ENCODE results near the gene CRMP1.

CRMP1 gene

GRCh38 chr4:5890063-5890727, 2.7 kb downstream of the CRMP1 start:
- no peak overlapping the region for H3K27ac ChIP-seq (ENCODE audit: low read depth, low read length)
- H3K27me3 ChIP-seq (ENCODE audit: control insufficient read depth in 1 of 2, insufficient read depth in 2 of 2, low read length in 2 of 2), result peaks cover 49 to 55% of the 10 kb centered on the region in 2 donors
- no peaks in the 10 kb centered on the region for H3K9me3 ChIP-seq (ENCODE audit: control insufficient read depth in 1 of 2, low read length in 2 of 2)
- H3K36me3 ChIP-seq (ENCODE audit: control insufficient read depth in 1 of 2, insufficient read depth in 2 of 2, low read length in 2 of 2), result no peaks in the 10 kb centered on the region
- no peaks in the 10 kb centered on the region for H3K4me1 ChIP-seq (ENCODE audit: control insufficient read depth in 1 of 2, insufficient read depth in 2 of 2, low read length in 2 of 2)
- H3K9ac ChIP-seq (ENCODE audit: low read depth in 1 of 2, low read length in 2 of 2), result no peak overlapping the region
- H3K4me3 ChIP-seq (ENCODE audit: low read depth in 1 of 2, low read length in 2 of 2), result no peak overlapping the region

GRCh38 chr4:5889002-5889696, 3.7 kb downstream of the CRMP1 start:
- no peak overlapping the region for H3K27ac ChIP-seq (ENCODE audit: low read depth, low read length)
- H3K4me3 ChIP-seq (ENCODE audit: low read depth in 1 of 2, low read length in 2 of 2), result no peak overlapping the region
- no peak overlapping the region for H3K9ac ChIP-seq (ENCODE audit: low read depth in 1 of 2, low read length in 2 of 2)
- peaks cover 47 to 53% of the 10 kb centered on the region in 2 donors for H3K27me3 ChIP-seq (ENCODE audit: control insufficient read depth in 1 of 2, insufficient read depth in 2 of 2, low read length in 2 of 2)
- H3K4me1 ChIP-seq (ENCODE audit: control insufficient read depth in 1 of 2, insufficient read depth in 2 of 2, low read length in 2 of 2), result no peaks in the 10 kb centered on the region
- H3K36me3 ChIP-seq (ENCODE audit: control insufficient read depth in 1 of 2, insufficient read depth in 2 of 2, low read length in 2 of 2), result no peaks in the 10 kb centered on the region
- H3K9me3 ChIP-seq (ENCODE audit: control insufficient read depth in 1 of 2, low read length in 2 of 2), result no peaks in the 10 kb centered on the region

- H3K27ac ChIP-seq (ENCODE audit: low read depth, low read length), result no peak overlapping the region
- no peaks in the 10 kb centered on the region for H3K36me3 ChIP-seq (ENCODE audit: control insufficient read depth in 1 of 2, insufficient read depth in 2 of 2, low read length in 2 of 2)
- H3K4me3 ChIP-seq (ENCODE audit: low read depth in 1 of 2, low read length in 2 of 2), result no peak overlapping the region
- no peaks in the 10 kb centered on the region for H3K9me3 ChIP-seq (ENCODE audit: control insufficient read depth in 1 of 2, low read length in 2 of 2)
- no peak overlapping the region for H3K9ac ChIP-seq (ENCODE audit: low read depth in 1 of 2, low read length in 2 of 2)
- no peaks in the 10 kb centered on the region for H3K4me1 ChIP-seq (ENCODE audit: control insufficient read depth in 1 of 2, insufficient read depth in 2 of 2, low read length in 2 of 2)
- peaks cover 41 to 45% of the 10 kb centered on the region in 2 donors for H3K27me3 ChIP-seq (ENCODE audit: control insufficient read depth in 1 of 2, insufficient read depth in 2 of 2, low read length in 2 of 2)
Observed at GRCh38 chr4:5888222-5889001, 4.5 kb downstream of the CRMP1 start.

- H3K9ac ChIP-seq (ENCODE audit: low read depth in 1 of 2, low read length in 2 of 2), result no peak overlapping the region
Observed at GRCh38 chr4:5887361-5888221, 5.3 kb downstream of the CRMP1 start.

GRCh38 chr4:5887011-5887360, 5.9 kb downstream of the CRMP1 start:
- no peak overlapping the region for H3K9ac ChIP-seq (ENCODE audit: low read depth in 1 of 2, low read length in 2 of 2)
- H3K27ac ChIP-seq (ENCODE audit: low read depth, low read length), result no peak overlapping the region
- H3K36me3 ChIP-seq (ENCODE audit: control insufficient read depth in 1 of 2, insufficient read depth in 2 of 2, low read length in 2 of 2), result no peaks in the 10 kb centered on the region
- no peaks in the 10 kb centered on the region for H3K4me1 ChIP-seq (ENCODE audit: control insufficient read depth in 1 of 2, insufficient read depth in 2 of 2, low read length in 2 of 2)
- H3K27me3 ChIP-seq (ENCODE audit: control insufficient read depth in 1 of 2, insufficient read depth in 2 of 2, low read length in 2 of 2), result peaks cover 36 to 39% of the 10 kb centered on the region in 2 donors
- peak overlapping the region in 1 of 2 donors; percentile 8 for H3K4me3 ChIP-seq (ENCODE audit: low read depth in 1 of 2, low read length in 2 of 2)
- no peaks in the 10 kb centered on the region for H3K9me3 ChIP-seq (ENCODE audit: control insufficient read depth in 1 of 2, low read length in 2 of 2)

More at GRCh38 chr4:5887361-5888221, 5.3 kb downstream of the CRMP1 start:
- H3K4me3 ChIP-seq (ENCODE audit: low read depth in 1 of 2, low read length in 2 of 2), result peak overlapping the region; percentile 8 to 21
- peaks cover 38 to 42% of the 10 kb centered on the region in 2 donors for H3K27me3 ChIP-seq (ENCODE audit: control insufficient read depth in 1 of 2, insufficient read depth in 2 of 2, low read length in 2 of 2)
- H3K36me3 ChIP-seq (ENCODE audit: control insufficient read depth in 1 of 2, insufficient read depth in 2 of 2, low read length in 2 of 2), result no peaks in the 10 kb centered on the region
- H3K27ac ChIP-seq (ENCODE audit: low read depth, low read length), result no peak overlapping the region
- H3K4me1 ChIP-seq (ENCODE audit: control insufficient read depth in 1 of 2, insufficient read depth in 2 of 2, low read length in 2 of 2), result no peaks in the 10 kb centered on the region
- H3K9me3 ChIP-seq (ENCODE audit: control insufficient read depth in 1 of 2, low read length in 2 of 2), result no peaks in the 10 kb centered on the region

GRCh38 chr4:5885733-5886132, 7.2 kb downstream of the CRMP1 start:
- no peaks in the 10 kb centered on the region for H3K36me3 ChIP-seq (ENCODE audit: control insufficient read depth in 1 of 2, insufficient read depth in 2 of 2, low read length in 2 of 2)
- no peak overlapping the region for H3K9ac ChIP-seq (ENCODE audit: low read depth in 1 of 2, low read length in 2 of 2)
- peaks cover 28% of the 10 kb centered on the region in 2 donors for H3K27me3 ChIP-seq (ENCODE audit: control insufficient read depth in 1 of 2, insufficient read depth in 2 of 2, low read length in 2 of 2)
- no peak overlapping the region for H3K27ac ChIP-seq (ENCODE audit: low read depth, low read length)
- H3K4me1 ChIP-seq (ENCODE audit: control insufficient read depth in 1 of 2, insufficient read depth in 2 of 2, low read length in 2 of 2), result no peaks in the 10 kb centered on the region
- H3K4me3 ChIP-seq (ENCODE audit: low read depth in 1 of 2, low read length in 2 of 2), result no peak overlapping the region
- no peaks in the 10 kb centered on the region for H3K9me3 ChIP-seq (ENCODE audit: control insufficient read depth in 1 of 2, low read length in 2 of 2)

- no peaks in the 10 kb centered on the region for H3K4me1 ChIP-seq (ENCODE audit: control insufficient read depth in 1 of 2, insufficient read depth in 2 of 2, low read length in 2 of 2)
- H3K9me3 ChIP-seq (ENCODE audit: control insufficient read depth in 1 of 2, low read length in 2 of 2), result no peaks in the 10 kb centered on the region
- no peak overlapping the region for H3K4me3 ChIP-seq (ENCODE audit: low read depth in 1 of 2, low read length in 2 of 2)
- H3K9ac ChIP-seq (ENCODE audit: low read depth in 1 of 2, low read length in 2 of 2), result no peak overlapping the region
- H3K27me3 ChIP-seq (ENCODE audit: control insufficient read depth in 1 of 2, insufficient read depth in 2 of 2, low read length in 2 of 2), result peaks cover 20 to 24% of the 10 kb centered on the region in 2 donors
- H3K36me3 ChIP-seq (ENCODE audit: control insufficient read depth in 1 of 2, insufficient read depth in 2 of 2, low read length in 2 of 2), result no peaks in the 10 kb centered on the region
- H3K27ac ChIP-seq (ENCODE audit: low read depth, low read length), result no peak overlapping the region
Observed at GRCh38 chr4:5884796-5885195, 8.1 kb downstream of the CRMP1 start.

GRCh38 chr4:5883916-5884315, 9.0 kb downstream of the CRMP1 start:
- Histone ChIP-seq H3K4me1 (ENCODE audit: control insufficient read depth in 1 of 2, insufficient read depth in 2 of 2, low read length in 2 of 2) (no peaks in the 10 kb centered on the region), H3K9ac (ENCODE audit: low read depth in 1 of 2, low read length in 2 of 2) (no peak overlapping the region), H3K36me3 (ENCODE audit: control insufficient read depth in 1 of 2, insufficient read depth in 2 of 2, low read length in 2 of 2) (no peaks in the 10 kb centered on the region), H3K27me3 (ENCODE audit: control insufficient read depth in 1 of 2, insufficient read depth in 2 of 2, low read length in 2 of 2) (peaks cover 11 to 15% of the 10 kb centered on the region in 2 donors), H3K27ac (ENCODE audit: low read depth, low read length) (no peak overlapping the region), H3K9me3 (ENCODE audit: control insufficient read depth in 1 of 2, low read length in 2 of 2) (no peaks in the 10 kb centered on the region), H3K4me3 (ENCODE audit: low read depth in 1 of 2, low read length in 2 of 2) (no peak overlapping the region)

- no peaks in the 10 kb centered on the region for H3K4me1 ChIP-seq (ENCODE audit: control insufficient read depth in 1 of 2, insufficient read depth in 2 of 2, low read length in 2 of 2)
- H3K4me3 ChIP-seq (ENCODE audit: low read depth in 1 of 2, low read length in 2 of 2), result no peak overlapping the region
- H3K27ac ChIP-seq (ENCODE audit: low read depth, low read length), result no peak overlapping the region
- no peak overlapping the region for H3K9ac ChIP-seq (ENCODE audit: low read depth in 1 of 2, low read length in 2 of 2)
- H3K36me3 ChIP-seq (ENCODE audit: control insufficient read depth in 1 of 2, insufficient read depth in 2 of 2, low read length in 2 of 2), result no peaks in the 10 kb centered on the region
- H3K27me3 ChIP-seq (ENCODE audit: control insufficient read depth in 1 of 2, insufficient read depth in 2 of 2, low read length in 2 of 2), result peaks cover 9 to 12% of the 10 kb centered on the region in 2 donors
- H3K9me3 ChIP-seq (ENCODE audit: control insufficient read depth in 1 of 2, low read length in 2 of 2), result no peaks in the 10 kb centered on the region
Observed at GRCh38 chr4:5882947-5883346, 9.9 kb downstream of the CRMP1 start.

Data from duodenal mucosa (tissue), 2 donors.